Spleen (tissue), 11 donors: ENCODE results near the gene TOP3B. TPM values are rescaled to one million over a fixed set of nuclear protein-coding genes. Genes with fewer than 3 reads are reported as not detected.
"Not testable (repeated sequence)": the region's sequence is repeated elsewhere in the genome, so short reads cannot be mapped to it uniquely, and the experiment has no call there.

Experiments
- DNase-seq: peaks from one replicate; pipeline ENCODE4 v3.0.0-alpha.2; 2020
- H3K27ac ChIP-seq, 8 donors: fragments of 200-600 bp; sonication (generic) in 7 of 8; 1 replicate in 4 of 8; 2 replicates in 4 of 8; pipeline versions ENCODE4 v1.5.0 to v1.8.0; 2016 to 2021; ENCODE audit warnings: inconsistent platforms in 4 of 8, mild to moderate bottlenecking in 4 of 8, moderate library complexity in 1 of 8
- H3K27me3 ChIP-seq, 7 donors: fragments of 200-600 bp; sonication (generic) in 6 of 7; replicated peaks in 1 of 7; 1 replicate in 4 of 7; 2 replicates in 3 of 7; pipeline versions ENCODE4 v1.5.0 to v1.8.0; 2016 to 2021; ENCODE audit warnings: inconsistent platforms in 3 of 7, mild to moderate bottlenecking in 1 of 7
- H3K36me3 ChIP-seq, 6 donors: fragments of 200-600 bp; sonication (generic) in 5 of 6; 1 replicate in 4 of 6; 2 replicates in 2 of 6; pipeline versions ENCODE4 v1.5.0 to v1.8.0; 2016 to 2021; ENCODE audit warnings: inconsistent platforms in 2 of 6
- H3K4me1 ChIP-seq, 6 donors: fragments of 200-600 bp; sonication (generic) in 5 of 6; 1 replicate in 3 of 6; 2 replicates in 3 of 6; pipeline versions ENCODE4 v1.5.0 to v1.8.0; 2016 to 2021; ENCODE audit warnings: inconsistent platforms in 3 of 6
- H3K4me3 ChIP-seq, 8 donors: fragments of 200-600 bp; sonication (generic) in 7 of 8; 1 replicate in 4 of 8; 2 replicates in 4 of 8; pipeline versions ENCODE4 v1.5.0 to v1.8.0; 2016 to 2021; ENCODE audit warnings: inconsistent platforms in 4 of 8, mild to moderate bottlenecking in 4 of 8, moderate library complexity in 2 of 8
- H3K9me3 ChIP-seq, 8 donors: fragments of 200-600 bp; sonication (generic) in 7 of 8; 1 replicate in 4 of 8; 2 replicates in 4 of 8; pipeline versions ENCODE4 v1.5.0 to v1.8.0; 2016 to 2021; ENCODE audit warnings: inconsistent platforms in 4 of 8
- POLR2A ChIP-seq, 3 donors: fragments of 450-650 bp; IDR thresholded peaks; one replicate each; pipeline ENCODE4 v1.5.1; 2017; ENCODE audit warnings: antibody characterized with exemption in 3 of 3, mild to moderate bottlenecking in 1 of 3
- POLR2AphosphoS5 ChIP-seq, 3 donors: sonication (generic); formaldehyde crosslinking; IDR thresholded peaks; one replicate each; pipeline ENCODE4 v1.5.1; 2017; ENCODE audit warnings: antibody characterized with exemption in 3 of 3
- WGBS, 5 donors: extraction: QIAGEN DNeasy Blood & Tissue Kit in 3 of 5; methylation state at CpG; one replicate each; pipeline versions ENCODE4 v1.1.5 to v1.1.7; 2013 to 2018; 5-methylcytosine and 5-hydroxymethylcytosine counted together
- intact Hi-C: fragments of 100-400 bp; cut with DNase I; formaldehyde crosslinking; loops from one replicate; pipeline ENCODE4 v1.15.0; 2023; ENCODE audit warnings: low total_unique reads
- polyA plus RNA-seq, 3 donors: library from polyadenylated mRNA; stranded (reverse); fragments of 200-250 nt; gene quantifications; one replicate each; pipeline ENCODE4 v1.2.1, GENCODE V29; 2013
- total RNA-seq, 7 donors: library from RNA; depleted of rRNA in 3 of 7; stranded (reverse); fragments of >200 nt in 3 of 7; fragmentation: NEBNext Ultra II Directional in 4 of 7; extraction: Animal tissue kit (Norgen Biotek cat#: 25700) in 4 of 7; gene quantifications; one replicate each; pipeline versions ENCODE4 v1.1.0 to v1.2.1, GENCODE V29; 2016 to 2021
- TF ChIP-seq, protein P1 (sequence below), 11 experiments: fragments of 200-600 bp in 7 of 11; fragments of 450-650 bp in 4 of 11; sonication (generic) in 4 of 11; IDR thresholded peaks in 8 of 11; conservative IDR thresholded peaks in 3 of 11; 1 replicate in 7 of 11; 2 replicates in 4 of 11; pipeline versions ENCODE4 v1.4.0 to v1.8.0; 2016 to 2021; ENCODE audit warnings: antibody characterized with exemption in 11 of 11, inconsistent platforms in 4 of 11, mild to moderate bottlenecking in 1 of 11
- donor health status: healthy with polysubstance abuse.
- donor health status: DM: no; HTN: no; CAD: no; lungs with moderate emphysema.
- donor health status: DM: no; HTN: no; CAD: no.
- donor health status: Bipolar disorder and iron deficiency.
- donor health status: healthy.
- donor health status: DM: no; HTN: no; CAD: no.
- donor health status: DM: yes; HTN: yes; CAD: no.

Gene TOP3B
- total and polyA plus RNA-seq, 10 donors, result 12.6 to 66.4 (median 46.7) TPM

DNA sequence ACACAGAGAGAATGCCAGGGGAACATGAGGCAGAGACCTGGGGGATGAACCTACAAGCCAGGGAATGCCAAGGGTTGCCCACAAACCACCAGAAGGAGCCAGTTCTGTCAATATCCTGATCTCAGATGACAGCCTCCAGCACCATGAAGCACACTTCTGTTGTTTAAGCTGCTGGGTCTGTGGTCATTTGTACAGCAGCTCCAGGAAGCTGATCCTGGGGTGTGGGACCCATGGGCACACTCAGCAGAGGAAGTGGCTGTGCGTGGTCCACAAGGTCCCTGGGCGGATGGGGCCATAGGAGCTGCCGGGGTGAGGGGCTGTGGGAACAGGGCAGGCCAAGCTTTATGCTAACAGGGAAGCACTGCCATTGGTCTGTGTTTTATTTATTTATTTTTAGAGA is 42.1 kb downstream of the TOP3B start:
- intact Hi-C loops, result no loop called here
- Histone ChIP-seq H3K9me3 (no peaks in the 10 kb centered on the region), H3K4me1 (peaks cover 50 to 100% (median 97%) of the 10 kb centered on the region in 6 donors), H3K36me3 (peaks cover 0 to 67% (median 17%) of the 10 kb centered on the region in 6 donors), H3K27ac (peak overlapping the region; percentile 80 to 95 (median 90)), H3K27me3 (no peaks in the 10 kb centered on the region), H3K4me3 (peak overlapping the region in 1 of 8 donors; percentile 72)
- no peak for DNase-seq
- TF ChIP-seq, protein P1, sequence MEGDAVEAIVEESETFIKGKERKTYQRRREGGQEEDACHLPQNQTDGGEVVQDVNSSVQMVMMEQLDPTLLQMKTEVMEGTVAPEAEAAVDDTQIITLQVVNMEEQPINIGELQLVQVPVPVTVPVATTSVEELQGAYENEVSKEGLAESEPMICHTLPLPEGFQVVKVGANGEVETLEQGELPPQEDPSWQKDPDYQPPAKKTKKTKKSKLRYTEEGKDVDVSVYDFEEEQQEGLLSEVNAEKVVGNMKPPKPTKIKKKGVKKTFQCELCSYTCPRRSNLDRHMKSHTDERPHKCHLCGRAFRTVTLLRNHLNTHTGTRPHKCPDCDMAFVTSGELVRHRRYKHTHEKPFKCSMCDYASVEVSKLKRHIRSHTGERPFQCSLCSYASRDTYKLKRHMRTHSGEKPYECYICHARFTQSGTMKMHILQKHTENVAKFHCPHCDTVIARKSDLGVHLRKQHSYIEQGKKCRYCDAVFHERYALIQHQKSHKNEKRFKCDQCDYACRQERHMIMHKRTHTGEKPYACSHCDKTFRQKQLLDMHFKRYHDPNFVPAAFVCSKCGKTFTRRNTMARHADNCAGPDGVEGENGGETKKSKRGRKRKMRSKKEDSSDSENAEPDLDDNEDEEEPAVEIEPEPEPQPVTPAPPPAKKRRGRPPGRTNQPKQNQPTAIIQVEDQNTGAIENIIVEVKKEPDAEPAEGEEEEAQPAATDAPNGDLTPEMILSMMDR (IDR thresholded peaks at IDR 0.05 in 8 of 11, conservative IDR thresholded peaks at IDR 0.05 in 3 of 11), result no peak
- peak; percentile 60 to 67 (median 61) for TF ChIP-seq POLR2AphosphoS5 (IDR thresholded peaks at IDR 0.05)
- no peak for TF ChIP-seq POLR2A (IDR thresholded peaks at IDR 0.05)
- 19 to 42% (median 35%) methylated on average over 3 of the region's 3 CpGs for WGBS, 5 donors

DNA sequence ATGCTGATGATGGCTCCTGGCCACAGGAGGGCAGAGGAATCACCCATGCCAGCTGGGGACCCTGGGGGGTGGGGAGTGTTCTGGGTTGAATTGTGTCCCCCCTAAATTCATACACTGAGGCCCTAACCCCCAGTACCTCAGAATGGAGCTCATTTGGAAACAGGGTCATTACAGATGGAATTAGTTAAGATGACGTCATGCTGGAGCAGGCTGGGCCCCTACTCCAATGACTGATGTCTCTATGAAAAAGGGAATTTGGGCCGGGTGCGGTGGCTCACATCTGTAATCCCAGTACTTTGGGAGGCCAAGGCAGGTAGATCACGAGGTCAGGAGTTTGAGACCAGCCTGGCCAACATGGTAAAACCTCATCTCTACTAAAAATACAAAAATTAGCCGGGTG is 42.7 kb downstream of the TOP3B start:
- H3K9me3 ChIP-seq, DNase-seq, H3K27me3 ChIP-seq: not testable (repeated sequence)
- peaks cover 0 to 67% (median 11%) of the 10 kb centered on the region in 6 donors for H3K36me3 ChIP-seq
- H3K27ac ChIP-seq, result peak overlapping the region; percentile 80 to 95 (median 90)
- intact Hi-C loops, result loop anchor here (5.0 kb wide), 1 partner anchor 228 kb away; no protein-coding TSS in a partner anchor
- peaks cover 52 to 100% (median 99%) of the 10 kb centered on the region in 6 donors for H3K4me1 ChIP-seq
- 57 to 87% (median 61%) methylated on average over 5 of the region's 5 CpGs for WGBS, 5 donors
- H3K4me3 ChIP-seq, result peak overlapping the region in 1 of 8 donors; percentile 72

DNA sequence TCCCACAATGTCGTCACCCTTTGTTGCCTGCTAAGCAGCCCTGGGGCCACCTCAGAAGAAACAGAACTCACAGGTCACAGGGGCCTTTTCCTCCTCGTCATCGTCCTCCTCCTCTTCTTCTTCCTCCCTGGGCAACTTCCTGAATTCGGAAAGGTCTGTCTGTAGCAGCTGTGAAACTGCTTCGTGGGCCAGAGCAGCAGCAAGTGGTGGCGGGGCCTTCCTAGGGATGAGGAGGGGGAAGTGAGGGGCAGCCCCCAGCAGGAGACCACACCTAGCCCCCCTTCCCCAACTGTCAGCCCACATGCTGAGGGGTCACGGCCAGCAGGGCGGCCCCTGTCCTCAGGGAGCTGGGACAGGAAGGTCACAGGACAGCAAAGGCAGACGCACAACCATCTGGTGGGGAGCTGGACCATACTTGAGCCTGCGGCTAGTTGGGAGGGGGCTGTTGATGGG is 43.1 kb downstream of the TOP3B start:
- no peaks in the 10 kb centered on the region for H3K9me3 ChIP-seq
- 30 to 39% (median 32%) methylated on average over 8 to 10 of the region's 10 CpGs for WGBS, 5 donors
- TF ChIP-seq, protein P1 (IDR thresholded peaks at IDR 0.05 in 8 of 11, conservative IDR thresholded peaks at IDR 0.05 in 3 of 11), result no peak
- peak; percentile 59 to 72 (median 69) for TF ChIP-seq POLR2AphosphoS5 (IDR thresholded peaks at IDR 0.05)
- peaks cover 0 to 67% (median 6%) of the 10 kb centered on the region in 6 donors for H3K36me3 ChIP-seq
- H3K4me1 ChIP-seq, result peaks cover 52 to 98% (median 96%) of the 10 kb centered on the region in 6 donors
- no peaks in the 10 kb centered on the region for H3K27me3 ChIP-seq
- DNase-seq, result peak; percentile 85
- peak overlapping the region; percentile 80 to 95 (median 90) for H3K27ac ChIP-seq
- peak overlapping the region in 1 of 8 donors; percentile 72 for H3K4me3 ChIP-seq
- intact Hi-C loops, result loop anchor here (5.0 kb wide), 1 partner anchor 227 kb away; no protein-coding TSS in a partner anchor

DNA sequence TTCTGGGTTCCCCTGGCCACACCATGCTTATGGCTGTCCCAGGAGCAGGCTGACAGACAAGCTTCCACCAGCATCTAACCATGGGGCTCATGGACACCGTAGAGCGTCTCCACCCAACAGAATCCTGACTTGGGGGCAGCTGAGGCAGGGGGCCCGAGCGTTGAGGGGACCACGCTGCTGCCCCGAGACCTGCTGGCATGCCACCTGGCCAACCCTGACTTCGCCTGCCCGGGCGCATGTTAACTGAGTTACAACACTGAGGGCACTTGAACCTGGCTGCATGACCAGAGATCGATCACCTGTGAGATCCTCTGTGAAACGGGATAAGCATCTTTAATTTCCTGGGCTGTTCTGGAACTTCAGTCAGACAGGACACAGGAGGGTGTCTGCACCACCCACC is 43.7 kb downstream of the TOP3B start:
- intact Hi-C loops, result loop anchor here (5.0 kb wide), 1 partner anchor 227 kb away; no protein-coding TSS in a partner anchor
- H3K4me1 ChIP-seq, result peaks cover 52 to 98% (median 90%) of the 10 kb centered on the region in 6 donors
- TF ChIP-seq, protein P1 (IDR thresholded peaks at IDR 0.05 in 8 of 11, conservative IDR thresholded peaks at IDR 0.05 in 3 of 11), result no peak
- TF ChIP-seq POLR2AphosphoS5 (IDR thresholded peaks at IDR 0.05) (no peak), POLR2A (IDR thresholded peaks at IDR 0.05) (no peak)
- peak overlapping the region; percentile 80 to 95 (median 90) for H3K27ac ChIP-seq
- H3K36me3 ChIP-seq, result peaks cover 0 to 67% (median 9%) of the 10 kb centered on the region in 6 donors
- H3K4me3 ChIP-seq, result peak overlapping the region in 5 of 8 donors; percentile 28 to 72 (median 51)
- peak; percentile 80 for DNase-seq
- H3K9me3 ChIP-seq, result no peaks in the 10 kb centered on the region
- WGBS, 5 donors, result 56 to 71% (median 67%) methylated on average over 8 to 11 of the region's 11 CpGs
- H3K27me3 ChIP-seq, result no peaks in the 10 kb centered on the region
